Activated CD8-positive, alpha-beta memory T cell treated with anti-CD3 and anti-CD28 coated beads for 36 hours (primary cell): ENCODE results near the gene FTSJ1. TPM values are rescaled to one million over a fixed set of nuclear protein-coding genes. Genes with fewer than 3 reads are reported as not detected.

ENCODE experiments used
- CTCF ChIA-PET: fragments of 350-600 bp; sonication (Branson Sonifier 250); formaldehyde crosslinking; loops from one replicate; lab custom pipeline; 2021; ENCODE audit warnings: antibody characterized with exemption; lab: Charles Lee
- POLR2A ChIA-PET: fragments of 350-600 bp; sonication (Branson Sonifier 250); formaldehyde crosslinking; loops from one replicate; lab custom pipeline; 2021; ENCODE audit warnings: antibody characterized with exemption; lab: Charles Lee
- total RNA-seq, 2 experiments: library from RNA; stranded (reverse); gene quantifications; one replicate each; pipeline ENCODE4 v1.2.3, GENCODE V29; 2021

The FTSJ1 gene
- total RNA-seq, 2 experiments from 2014 or later = 107 to 109 TPM

DNA sequence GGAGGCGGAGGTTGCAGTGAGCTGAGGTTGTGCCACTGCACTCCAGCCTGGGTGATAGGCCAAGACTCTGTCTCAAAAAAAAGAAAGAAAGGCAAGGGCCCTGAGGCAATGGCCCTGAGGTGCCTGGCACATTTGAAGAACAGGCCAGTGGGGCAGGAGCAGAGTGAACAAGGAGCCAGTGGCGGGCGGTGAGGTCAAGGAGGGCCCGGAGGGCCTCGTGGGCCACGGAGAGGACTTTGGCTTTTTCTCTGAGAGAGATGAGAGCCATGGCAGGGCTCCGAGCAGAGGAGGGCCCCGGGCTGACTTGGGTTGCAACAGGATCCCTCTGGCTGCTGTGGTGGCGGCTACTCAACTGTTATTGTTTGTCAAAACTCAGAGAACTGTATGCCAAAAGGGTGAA is 13.3 kb downstream of the FTSJ1 start:
- ChIA-PET CTCF (no interaction called here), POLR2A (no interaction called here)

DNA sequence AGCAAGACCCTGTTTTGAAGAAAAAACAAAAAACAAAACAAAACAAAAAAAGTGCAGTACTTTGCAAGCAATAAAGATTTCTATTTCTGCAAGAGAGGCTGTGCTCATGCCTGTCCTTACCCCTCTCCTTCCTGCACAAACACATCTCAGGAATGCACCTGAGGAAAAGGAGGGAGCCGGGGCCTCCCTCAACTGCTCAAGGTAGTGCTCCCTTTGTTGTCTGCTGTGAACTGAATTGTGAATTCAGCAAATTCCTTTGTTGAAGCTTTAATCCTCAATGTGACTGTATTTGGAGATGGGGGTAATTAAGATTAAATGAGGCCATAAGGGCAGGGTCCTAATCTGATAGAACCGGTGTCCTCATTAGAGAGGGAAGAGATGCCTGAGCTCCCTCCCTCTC is 13.9 kb downstream of the FTSJ1 start:
- CTCF ChIA-PET = no interaction called here

DNA sequence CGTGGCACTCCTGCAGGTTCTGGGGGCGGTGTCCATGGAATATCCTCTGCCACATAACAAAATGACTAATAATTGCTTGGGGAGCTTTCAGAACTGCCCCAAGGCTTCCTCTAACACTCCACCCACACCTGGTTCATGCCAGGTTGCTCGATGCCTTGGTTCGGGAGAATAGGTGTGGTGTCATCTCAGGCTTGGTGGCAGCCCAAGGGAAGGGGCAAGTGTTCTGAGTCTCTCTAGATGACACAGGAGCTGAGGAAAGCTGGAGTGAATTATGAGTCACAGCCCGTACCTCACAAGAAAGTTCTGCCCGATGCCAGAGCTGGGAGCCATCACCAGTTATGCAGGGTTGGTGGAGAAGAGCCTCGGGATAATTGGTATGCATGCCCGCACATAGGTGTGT is 14.7 kb downstream of the FTSJ1 start:
- POLR2A ChIA-PET = no interaction called here
- CTCF ChIA-PET = no interaction called here

More for the DNA sequence above, 13.9 kb downstream of the FTSJ1 start:
- POLR2A ChIA-PET = no interaction called here

DNA sequence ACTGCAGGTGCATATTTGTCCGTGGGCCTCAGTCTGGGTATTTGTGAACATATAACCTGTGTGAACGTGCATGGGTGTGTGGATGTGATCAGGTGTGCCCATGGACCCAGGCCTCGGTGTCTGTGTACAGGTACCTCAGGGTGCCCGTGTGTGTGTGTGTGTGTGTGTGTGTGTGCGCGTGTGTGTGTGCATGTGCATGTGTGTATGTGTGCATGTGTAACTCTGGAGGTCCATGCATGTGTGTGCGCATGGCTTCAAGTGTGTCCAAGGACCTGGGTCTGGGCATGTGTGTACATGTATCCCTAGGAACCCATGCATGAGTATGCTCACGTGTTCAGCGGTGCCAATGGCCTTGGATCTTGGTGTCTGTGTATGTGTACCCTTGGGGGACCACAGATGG is 15.8 kb downstream of the FTSJ1 start:
- ChIA-PET CTCF (no interaction called here), POLR2A (no interaction called here)

DNA sequence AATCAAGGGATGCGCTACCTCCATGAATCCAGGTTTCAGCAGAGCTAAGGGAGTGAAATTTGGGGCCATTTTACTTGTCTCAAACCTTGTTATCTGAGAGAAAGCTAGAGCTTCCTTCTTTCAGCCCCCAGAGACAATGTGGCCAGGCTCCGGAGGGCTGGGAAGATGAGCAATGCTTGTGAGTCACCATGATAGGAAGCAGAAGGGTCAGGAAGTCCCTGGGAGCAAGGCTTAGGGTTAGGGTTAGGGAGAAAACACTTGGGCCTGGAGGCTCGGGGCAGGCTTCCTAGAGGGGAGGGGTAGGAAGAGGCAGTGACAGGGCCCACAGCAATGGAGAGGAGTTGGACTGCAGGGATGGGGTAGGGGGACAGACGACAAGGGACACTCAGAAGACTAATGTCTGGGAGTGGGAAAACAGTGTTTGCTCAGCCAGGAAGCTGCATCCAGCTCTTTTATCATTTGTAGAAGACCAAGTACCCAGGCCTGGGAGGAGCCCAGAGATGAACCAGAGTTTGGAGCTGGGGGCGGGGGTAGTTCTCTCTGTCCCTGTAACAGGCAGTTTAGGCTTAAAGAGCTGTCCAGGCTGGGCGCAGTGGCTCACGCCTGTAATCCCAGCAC is 16.4 kb downstream of the FTSJ1 start:
- POLR2A ChIA-PET = no interaction called here
- CTCF ChIA-PET = no interaction called here

DNA sequence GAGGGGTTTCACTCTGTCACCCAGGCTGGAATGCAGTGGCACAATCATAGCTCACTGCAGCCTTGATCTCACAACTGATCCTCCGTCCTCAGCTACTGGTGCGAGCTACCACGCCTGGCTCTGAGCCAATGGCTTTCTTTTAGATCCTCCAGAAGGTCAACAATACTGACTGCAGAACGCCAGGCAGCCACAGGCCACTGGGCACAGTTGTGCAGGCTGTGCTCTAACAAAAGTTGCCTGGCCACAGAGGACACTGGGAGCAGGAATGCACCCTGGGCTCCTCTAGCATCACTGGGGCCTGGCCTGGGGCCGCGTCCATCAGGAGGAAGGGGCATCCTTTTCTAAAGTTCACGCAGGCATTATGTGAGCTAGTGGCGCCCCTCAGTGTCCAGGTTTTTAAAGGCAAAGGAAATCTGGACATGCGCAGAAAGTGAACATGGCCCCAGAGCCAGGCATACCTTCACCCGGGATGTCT is 17.9 kb downstream of the FTSJ1 start:
- ChIA-PET CTCF (no interaction called here), POLR2A (interaction anchor here (0.7 kb wide), 1 partner anchor 27 kb away, joined by 5 read pairs; no protein-coding TSS in a partner anchor)

DNA sequence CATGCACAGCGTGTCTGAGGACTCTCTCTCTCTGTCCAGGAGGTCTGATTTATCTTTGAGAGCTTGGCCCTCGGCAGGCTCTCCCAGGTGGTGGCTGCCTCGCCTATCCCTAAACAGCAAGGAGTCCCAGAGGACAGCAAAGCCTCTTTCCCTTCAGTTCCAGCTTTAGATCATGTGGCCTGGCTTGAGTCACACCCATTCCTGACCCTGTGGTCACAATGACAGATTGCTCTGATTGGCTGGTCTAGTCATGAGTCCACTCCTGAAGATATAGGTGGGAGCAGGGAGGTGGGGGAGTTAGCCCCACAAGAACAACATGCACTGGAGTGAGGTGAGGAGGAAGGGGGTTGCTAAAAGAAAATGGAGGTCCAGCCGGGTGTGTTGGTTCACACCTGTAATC is 20.7 kb downstream of the FTSJ1 start:
- POLR2A ChIA-PET = no interaction called here
- CTCF ChIA-PET = no interaction called here

DNA sequence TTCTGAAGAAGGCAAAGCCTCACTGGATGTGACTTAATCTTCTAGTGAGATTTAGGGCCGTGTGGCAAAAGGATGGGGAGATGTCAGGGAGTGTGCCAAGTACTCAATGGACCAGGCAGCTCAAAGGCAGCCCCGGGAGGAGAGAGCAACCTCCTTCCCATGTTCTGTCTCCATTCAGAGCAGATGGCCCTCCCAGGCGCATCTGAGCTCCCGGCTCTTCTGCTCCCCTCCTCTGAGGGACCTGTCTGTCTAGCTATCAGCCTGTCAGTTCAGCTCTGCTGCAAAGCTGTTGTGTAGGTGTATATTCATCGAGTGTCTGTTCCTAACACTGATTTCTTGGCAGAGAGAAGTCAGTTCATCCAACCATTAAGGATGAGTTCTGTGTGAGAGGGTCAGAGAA is 21.9 kb downstream of the FTSJ1 start:
- POLR2A ChIA-PET = no interaction called here
- CTCF ChIA-PET = no interaction called here

DNA sequence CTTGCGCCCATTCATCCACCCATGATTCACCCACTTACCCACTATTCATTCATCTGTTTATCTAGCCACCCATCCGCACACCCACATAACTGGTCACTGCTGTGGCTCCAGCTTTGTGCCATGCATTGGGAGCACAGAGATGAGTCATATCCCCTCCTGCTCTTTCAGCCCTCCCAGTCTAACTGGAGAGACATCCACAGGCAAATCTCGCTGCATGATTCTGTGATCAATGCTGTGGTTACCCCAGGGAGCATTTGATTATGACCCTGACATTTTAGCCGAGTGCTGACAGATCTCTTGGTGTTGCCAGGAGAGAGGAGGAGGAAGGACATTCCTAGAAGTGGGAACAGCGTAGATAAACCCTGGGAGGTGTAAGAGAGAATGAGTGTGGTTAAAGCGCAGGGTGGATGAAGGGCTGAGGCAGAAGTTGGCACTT is 22.4 kb downstream of the FTSJ1 start:
- ChIA-PET CTCF (no interaction called here), POLR2A (no interaction called here)

DNA sequence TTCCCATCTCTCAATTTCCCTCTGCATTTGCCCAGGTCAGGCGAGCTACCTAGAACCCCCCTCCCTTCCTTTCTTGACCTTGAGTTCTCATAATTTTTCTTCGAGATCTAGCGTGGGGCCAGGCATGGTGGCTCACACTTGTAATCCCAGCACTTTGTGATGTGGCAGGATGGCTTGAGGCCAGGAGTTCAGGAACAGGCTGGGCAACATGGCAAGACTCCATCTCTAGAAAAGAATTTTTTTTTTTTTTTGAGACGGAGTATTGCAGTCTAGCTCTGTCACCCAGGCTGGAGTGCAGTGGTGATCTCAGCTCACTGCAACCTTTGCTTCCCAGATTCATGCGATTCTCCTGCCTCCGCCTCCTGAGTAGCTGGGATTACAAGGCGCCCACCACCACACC is 28.3 kb downstream of the FTSJ1 start:
- ChIA-PET POLR2A (no interaction called here), CTCF (interaction anchor here (1.0 kb wide), 1 partner anchor 37 kb away, joined by 3 read pairs; no protein-coding TSS in a partner anchor)

DNA sequence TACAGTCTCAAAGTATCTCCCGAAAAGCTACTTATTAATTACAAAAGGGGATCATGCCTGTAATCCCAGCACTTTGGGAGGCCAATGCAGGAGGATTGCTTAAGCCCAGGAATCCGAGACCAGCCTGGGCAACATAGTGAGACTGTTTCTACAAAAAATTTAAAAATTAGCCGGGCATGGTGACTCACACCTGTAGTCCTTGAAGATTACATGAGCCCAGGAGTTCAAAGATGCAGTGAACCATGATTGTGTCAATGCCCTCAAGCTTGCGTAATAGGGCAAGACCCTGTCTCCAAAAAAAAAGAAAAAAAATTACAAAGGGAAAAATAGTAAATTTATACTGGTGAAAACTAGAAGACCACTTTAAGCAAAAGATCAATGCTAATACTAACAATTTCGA is 29.5 kb downstream of the FTSJ1 start:
- ChIA-PET POLR2A (no interaction called here), CTCF (no interaction called here)

DNA sequence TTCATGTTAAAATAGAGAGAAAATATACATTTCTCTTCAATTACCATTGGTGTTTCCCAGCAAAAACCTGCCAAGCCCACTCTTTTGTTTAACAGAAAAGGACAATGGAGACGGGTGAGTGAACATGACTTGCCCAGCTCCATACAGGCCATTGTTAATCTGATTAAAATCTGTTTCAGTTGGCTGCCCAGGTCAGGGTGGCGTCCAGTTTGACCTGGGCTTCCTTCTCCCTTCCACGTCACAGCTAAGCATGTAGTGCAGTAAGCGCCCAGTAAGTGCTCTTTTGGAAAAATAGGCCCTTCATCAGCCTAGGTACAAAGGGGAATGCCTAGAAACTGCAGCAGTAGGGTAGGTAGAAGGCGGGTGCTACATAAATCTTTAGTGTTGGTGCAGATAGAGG is 31.2 kb downstream of the FTSJ1 start:
- CTCF ChIA-PET = no interaction called here

DNA sequence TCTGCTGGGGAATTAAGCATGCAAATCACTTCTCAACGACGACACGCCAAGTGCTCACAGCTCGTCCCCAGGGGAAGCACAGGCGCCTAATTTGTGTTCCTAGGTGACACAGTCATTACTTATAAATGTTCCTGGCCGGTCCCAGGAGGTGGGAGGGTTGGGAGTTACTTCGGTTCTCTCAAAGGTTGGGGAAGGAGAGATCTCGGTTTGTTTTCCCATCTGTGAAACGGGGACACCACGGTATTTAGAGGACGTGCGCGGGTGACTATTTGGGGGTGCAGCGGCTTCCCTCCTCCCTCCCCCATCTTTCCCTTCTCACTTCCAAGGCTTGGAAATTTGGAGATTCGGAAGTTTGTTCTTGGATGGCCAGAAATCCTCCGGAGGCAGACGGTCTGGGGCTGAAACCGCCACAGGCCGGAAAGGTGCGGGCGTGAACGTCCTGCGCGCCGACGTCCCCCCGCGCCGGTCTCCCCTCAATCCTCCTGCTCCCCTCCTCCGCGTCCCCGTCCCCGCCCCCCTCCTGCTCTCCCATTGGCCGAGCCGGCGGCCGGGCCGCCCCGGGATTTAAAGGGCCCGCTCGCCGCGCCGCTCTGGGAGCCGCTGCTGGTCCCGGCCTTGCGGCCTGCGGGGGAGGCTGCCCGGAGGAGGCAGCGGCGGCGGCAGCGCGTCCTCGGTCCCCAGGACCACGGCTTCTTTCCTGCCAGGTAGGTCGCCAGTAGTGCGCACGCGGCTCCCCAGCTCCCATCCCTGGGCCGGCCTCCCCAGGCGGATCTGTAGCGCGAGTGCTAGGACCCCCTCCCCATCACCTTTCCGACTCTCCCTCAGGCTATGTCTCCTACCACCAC is 32.6 kb downstream of the FTSJ1 start, which contains the start of gene PORCN:
Gene PORCN (plus strand): TSS at position 593 of the 845 bp plus-strand sequence. CDS start 829 bp downstream, outside the sequence.
- ChIA-PET CTCF (no interaction called here), POLR2A (no interaction called here)

More for the DNA sequence above, 31.2 kb downstream of the FTSJ1 start:
- POLR2A ChIA-PET = no interaction called here

DNA sequence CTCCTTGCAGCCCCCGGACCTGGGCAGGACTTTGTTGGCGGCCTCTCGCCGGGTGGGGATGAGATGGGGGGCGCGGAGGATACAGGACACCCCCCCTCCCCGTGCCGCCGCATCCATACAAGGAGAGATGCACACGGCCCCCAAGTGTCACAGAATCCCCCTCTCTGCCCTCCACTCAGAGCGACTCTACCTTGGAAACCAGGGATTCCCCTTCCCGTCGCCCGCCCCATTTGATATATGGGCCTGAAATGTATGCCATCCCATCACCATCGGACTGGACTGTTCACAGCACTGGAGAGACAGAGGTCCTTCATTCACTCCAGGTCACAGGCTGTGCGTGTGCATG is 33.2 kb downstream of the FTSJ1 start:
- ChIA-PET POLR2A (no interaction called here), CTCF (no interaction called here)

DNA sequence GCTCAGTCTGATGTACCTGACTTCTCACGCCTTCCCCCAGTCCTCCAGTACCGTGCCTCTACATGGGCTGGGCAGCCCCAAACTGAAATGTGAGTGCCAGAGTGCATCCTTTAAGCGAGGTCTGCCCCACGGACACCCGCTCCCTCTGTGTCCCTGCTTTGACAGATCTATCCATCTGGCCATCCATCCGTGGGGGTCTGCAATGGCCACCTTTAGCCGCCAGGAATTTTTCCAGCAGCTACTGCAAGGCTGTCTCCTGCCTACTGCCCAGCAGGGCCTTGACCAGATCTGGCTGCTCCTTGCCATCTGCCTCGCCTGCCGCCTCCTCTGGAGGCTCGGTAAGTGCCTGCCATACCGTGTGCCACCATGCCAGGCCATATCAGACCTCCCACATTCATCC is 33.6 kb downstream of the FTSJ1 start:
- ChIA-PET CTCF (no interaction called here), POLR2A (no interaction called here)

DNA sequence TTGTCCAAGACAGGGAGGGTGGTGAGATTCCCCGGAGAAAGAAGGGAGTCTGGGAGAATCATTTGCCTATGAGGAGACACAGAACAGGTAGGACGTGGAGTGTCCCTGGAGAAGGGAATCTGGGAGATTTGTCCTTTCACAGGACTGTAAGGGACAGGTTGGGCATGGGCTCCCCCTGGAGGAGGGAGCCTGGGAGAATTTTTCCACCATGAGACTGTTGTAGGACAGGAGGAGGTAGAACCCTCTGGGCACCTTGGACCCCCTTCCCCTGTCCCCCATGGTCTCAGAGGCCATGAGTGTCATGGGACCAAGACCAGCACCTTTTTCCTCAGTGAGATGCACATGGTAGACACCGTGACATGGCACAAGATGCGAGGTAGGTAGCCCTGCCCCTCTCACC is 35.6 kb downstream of the FTSJ1 start:
- ChIA-PET POLR2A (no interaction called here), CTCF (no interaction called here)

DNA sequence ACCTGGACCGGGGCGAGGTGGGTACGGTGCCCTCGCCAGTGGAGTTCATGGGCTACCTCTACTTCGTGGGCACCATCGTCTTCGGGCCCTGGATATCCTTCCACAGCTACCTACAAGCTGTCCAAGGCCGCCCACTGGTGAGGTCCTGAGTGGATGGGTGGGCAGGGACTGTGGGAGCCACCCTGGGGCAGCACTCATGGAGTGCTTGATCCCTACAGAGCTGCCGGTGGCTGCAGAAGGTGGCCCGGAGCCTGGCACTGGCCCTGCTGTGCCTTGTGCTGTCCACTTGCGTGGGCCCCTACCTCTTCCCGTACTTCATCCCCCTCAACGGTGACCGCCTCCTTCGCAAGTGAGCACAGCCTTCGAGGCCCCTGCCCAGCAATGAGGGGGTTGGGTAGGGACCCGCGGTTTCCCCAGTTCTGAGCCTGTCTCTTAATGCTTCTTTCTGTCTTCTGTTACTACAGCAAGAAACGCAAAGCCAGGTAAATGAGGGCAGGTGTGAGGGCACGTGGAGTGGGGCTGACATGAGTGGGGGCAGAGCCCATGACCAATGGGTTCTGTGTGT is 36.5 kb downstream of the FTSJ1 start:
- CTCF ChIA-PET = no interaction called here
- POLR2A ChIA-PET = no interaction called here

DNA sequence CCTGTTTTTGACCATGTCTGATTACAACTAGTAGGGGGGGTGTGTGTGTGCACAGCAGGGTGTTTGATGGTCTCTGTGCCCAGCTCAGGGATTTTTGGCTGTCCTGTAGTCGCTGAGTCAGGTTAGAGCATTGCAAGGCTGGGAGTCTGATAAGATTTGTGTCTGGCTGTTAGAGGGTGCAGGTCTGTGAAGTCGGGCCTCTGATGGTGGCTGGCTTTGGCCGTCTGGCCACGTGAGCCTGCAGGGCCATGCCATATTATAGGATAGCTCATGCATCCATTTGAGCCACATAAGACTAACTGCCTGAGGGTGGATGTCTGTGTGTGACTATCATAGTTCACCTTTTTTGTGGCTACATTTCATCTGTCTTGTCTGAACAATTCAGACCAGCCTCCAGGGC is 37.7 kb downstream of the FTSJ1 start:
- ChIA-PET CTCF (no interaction called here), POLR2A (no interaction called here)

DNA sequence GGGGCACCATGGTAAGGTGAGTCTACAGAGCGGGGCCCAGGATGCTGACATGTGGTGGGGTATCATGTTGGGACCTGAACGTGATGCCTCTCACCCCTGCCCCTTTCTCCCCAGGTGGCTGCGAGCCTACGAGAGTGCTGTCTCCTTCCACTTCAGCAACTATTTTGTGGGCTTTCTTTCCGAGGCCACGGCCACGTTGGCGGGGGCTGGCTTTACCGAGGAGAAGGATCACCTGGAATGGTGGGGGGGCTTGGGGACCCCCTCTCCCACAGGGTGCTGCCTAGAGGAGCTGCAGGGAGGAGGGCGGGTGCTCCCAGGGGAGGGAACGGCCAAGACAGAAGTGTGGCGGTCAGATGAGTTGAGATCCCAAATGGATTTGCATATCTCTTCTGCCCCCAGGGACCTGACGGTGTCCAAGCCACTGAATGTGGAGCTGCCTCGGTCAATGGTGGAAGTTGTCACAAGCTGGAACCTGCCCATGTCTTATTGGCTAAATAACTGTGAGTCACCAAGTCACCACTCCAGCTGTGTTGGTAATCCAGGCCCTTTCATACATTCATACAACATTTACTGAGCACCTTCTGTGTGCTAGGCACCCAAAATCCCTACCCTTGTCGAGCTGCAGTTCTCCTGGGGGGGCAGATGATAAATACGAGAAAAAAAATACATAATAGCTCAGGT is 38.3 kb downstream of the FTSJ1 start:
- ChIA-PET CTCF (no interaction called here), POLR2A (no interaction called here)

DNA sequence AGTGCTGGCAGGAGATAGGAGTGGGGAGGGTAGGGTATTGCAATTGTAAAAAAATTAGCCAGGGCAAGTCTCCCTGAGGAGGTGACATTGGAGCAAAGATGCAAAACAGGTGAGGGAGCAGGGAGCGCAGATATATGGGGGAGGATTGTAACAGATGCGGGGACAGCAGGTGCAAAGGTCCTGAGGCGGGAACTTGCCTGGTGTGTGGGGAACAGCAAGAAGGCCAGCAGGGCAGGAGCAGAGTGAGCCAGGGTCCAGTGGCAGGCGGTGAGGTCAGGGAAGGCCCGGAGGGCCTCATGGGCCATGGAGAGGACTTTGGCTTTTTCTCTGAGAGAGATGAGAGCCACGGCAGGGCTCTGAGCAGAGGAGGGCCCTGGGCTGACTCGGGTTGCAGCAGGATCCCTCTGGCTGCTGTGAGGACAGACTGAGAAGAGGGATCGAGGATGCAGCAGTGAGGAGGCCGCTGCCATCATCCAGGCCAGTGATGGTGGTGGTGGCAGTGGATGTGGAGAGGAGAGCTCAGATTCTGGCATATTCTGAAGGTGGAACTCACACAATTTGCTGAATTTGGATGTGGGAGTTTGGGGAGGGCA is 39.0 kb downstream of the FTSJ1 start:
- ChIA-PET POLR2A (no interaction called here), CTCF (no interaction called here)
